ENCODE data around the gene RBM47. TPM values are rescaled to one million over a fixed set of nuclear protein-coding genes. Genes with fewer than 3 reads are reported as not detected.

Gene RBM47
- total and polyA plus RNA-seq, 5 donors = 0.97 to 8.2 (median 4.7) TPM

- peaks cover 5% of the 10 kb centered on the region for H3K4me1 ChIP-seq (ENCODE audit: control insufficient read depth, insufficient read depth, low read length)
- H3K9me3 ChIP-seq (ENCODE audit: control insufficient read depth, low read length) = no peaks in the 10 kb centered on the region
- intact Hi-C loops (cut with DNase I) = no loop called here
- ATAC-seq (no peak), DNase-seq (no peak)
- no peaks in the 10 kb centered on the region for H3K27me3 ChIP-seq (ENCODE audit: control insufficient read depth, insufficient read depth)
- H3K27ac ChIP-seq (ENCODE audit: low read length) = no peak overlapping the region
- WGBS = 88% methylated on average over 2 of the region's 2 CpGs
- no peak overlapping the region for H3K4me3 ChIP-seq (ENCODE audit: low read length)
Observed at GRCh38 chr4:40575846-40576245, 53.8 kb downstream of the RBM47 start.

- no peaks in the 10 kb centered on the region for H3K27me3 ChIP-seq (ENCODE audit: control insufficient read depth, insufficient read depth)
- H3K4me1 ChIP-seq (ENCODE audit: control insufficient read depth, insufficient read depth, low read length) = peaks cover 5% of the 10 kb centered on the region
- intact Hi-C loops (cut with DNase I) = no loop called here
- ATAC-seq (no peak), DNase-seq (no peak)
- no peak overlapping the region for H3K4me3 ChIP-seq (ENCODE audit: low read length)
- no peaks in the 10 kb centered on the region for H3K9me3 ChIP-seq (ENCODE audit: control insufficient read depth, low read length)
- no peak overlapping the region for H3K27ac ChIP-seq (ENCODE audit: low read length)
- WGBS = 50% methylated on average over 6 of the region's 6 CpGs
Observed at GRCh38 chr4:40573593-40574311, 55.9 kb downstream of the RBM47 start.

GRCh38 chr4:40572692-40573310 lies 56.9 kb downstream of the RBM47 start:
- 86% methylated on average over 7 of the region's 7 CpGs for WGBS
- peaks cover 5% of the 10 kb centered on the region for H3K4me1 ChIP-seq (ENCODE audit: control insufficient read depth, insufficient read depth, low read length)
- no peak overlapping the region for H3K27ac ChIP-seq (ENCODE audit: low read length)
- H3K4me3 ChIP-seq (ENCODE audit: low read length) = no peak overlapping the region
- H3K27me3 ChIP-seq (ENCODE audit: control insufficient read depth, insufficient read depth) = no peaks in the 10 kb centered on the region
- H3K9me3 ChIP-seq (ENCODE audit: control insufficient read depth, low read length) = no peaks in the 10 kb centered on the region
- DNase-seq (no peak), ATAC-seq (no peak)
- intact Hi-C loops (cut with DNase I) = no loop called here

- intact Hi-C loops (cut with DNase I) = no loop called here
- no peak overlapping the region for H3K4me3 ChIP-seq (ENCODE audit: low read length)
- ATAC-seq (no peak), DNase-seq (no peak)
- no peak overlapping the region for H3K27ac ChIP-seq (ENCODE audit: low read length)
- no peaks in the 10 kb centered on the region for H3K9me3 ChIP-seq (ENCODE audit: control insufficient read depth, low read length)
- no peaks in the 10 kb centered on the region for H3K27me3 ChIP-seq (ENCODE audit: control insufficient read depth, insufficient read depth)
- no peaks in the 10 kb centered on the region for H3K4me1 ChIP-seq (ENCODE audit: control insufficient read depth, insufficient read depth, low read length)
Observed at GRCh38 chr4:40571208-40571607, 58.5 kb downstream of the RBM47 start.

GRCh38 chr4:40570348-40571077 lies 59.2 kb downstream of the RBM47 start:
- ATAC-seq (no peak), DNase-seq (no peak)
- Histone ChIP-seq H3K27ac (ENCODE audit: low read length) (no peak overlapping the region), H3K4me3 (ENCODE audit: low read length) (no peak overlapping the region), H3K4me1 (ENCODE audit: control insufficient read depth, insufficient read depth, low read length) (no peaks in the 10 kb centered on the region), H3K9me3 (ENCODE audit: control insufficient read depth, low read length) (no peaks in the 10 kb centered on the region), H3K27me3 (ENCODE audit: control insufficient read depth, insufficient read depth) (no peaks in the 10 kb centered on the region)
- 94% methylated on average over 14 of the region's 14 CpGs for WGBS
- intact Hi-C loops (cut with DNase I) = no loop called here

- no peaks in the 10 kb centered on the region for H3K27me3 ChIP-seq (ENCODE audit: control insufficient read depth, insufficient read depth)
- DNase-seq = no peak
- 51% methylated on average over 5 of the region's 5 CpGs for WGBS
- no peak overlapping the region for H3K27ac ChIP-seq (ENCODE audit: low read length)
- no peaks in the 10 kb centered on the region for H3K4me1 ChIP-seq (ENCODE audit: control insufficient read depth, insufficient read depth, low read length)
- H3K9me3 ChIP-seq (ENCODE audit: control insufficient read depth, low read length) = no peaks in the 10 kb centered on the region
- intact Hi-C loops (cut with DNase I) = no loop called here
- no peak for ATAC-seq
- H3K4me3 ChIP-seq (ENCODE audit: low read length) = no peak overlapping the region
Observed at GRCh38 chr4:40564815-40565483, 64.7 kb downstream of the RBM47 start.

GRCh38 chr4:40564004-40564403 lies 65.7 kb downstream of the RBM47 start:
- H3K27me3 ChIP-seq (ENCODE audit: control insufficient read depth, insufficient read depth) = no peaks in the 10 kb centered on the region
- ATAC-seq = peak; percentile 27 to 70

GRCh38 chr4:40563401-40563800 lies 66.3 kb downstream of the RBM47 start:
- no peak overlapping the region for H3K4me3 ChIP-seq (ENCODE audit: low read length)
- DNase-seq (no peak), ATAC-seq (peak; percentile 31 to 38)
- H3K27ac ChIP-seq (ENCODE audit: low read length) = no peak overlapping the region
- H3K9me3 ChIP-seq (ENCODE audit: control insufficient read depth, low read length) = no peaks in the 10 kb centered on the region
- WGBS = 75% methylated on average over 4 of the region's 4 CpGs
- no peaks in the 10 kb centered on the region for H3K4me1 ChIP-seq (ENCODE audit: control insufficient read depth, insufficient read depth, low read length)
- intact Hi-C loops (cut with DNase I) = no loop called here
- no peaks in the 10 kb centered on the region for H3K27me3 ChIP-seq (ENCODE audit: control insufficient read depth, insufficient read depth)

More at GRCh38 chr4:40564004-40564403, 65.7 kb downstream of the RBM47 start:
- H3K27ac ChIP-seq (ENCODE audit: low read length) = no peak overlapping the region
- intact Hi-C loops (cut with DNase I) = no loop called here
- DNase-seq = no peak
- no peaks in the 10 kb centered on the region for H3K4me1 ChIP-seq (ENCODE audit: control insufficient read depth, insufficient read depth, low read length)
- H3K4me3 ChIP-seq (ENCODE audit: low read length) = no peak overlapping the region
- WGBS = 80% methylated on average over 3 of the region's 3 CpGs
- no peaks in the 10 kb centered on the region for H3K9me3 ChIP-seq (ENCODE audit: control insufficient read depth, low read length)

- intact Hi-C loops (cut with DNase I) = no loop called here
- DNase-seq = no peak
- no peaks in the 10 kb centered on the region for H3K4me1 ChIP-seq (ENCODE audit: control insufficient read depth, insufficient read depth, low read length)
- no peaks in the 10 kb centered on the region for H3K27me3 ChIP-seq (ENCODE audit: control insufficient read depth, insufficient read depth)
- H3K9me3 ChIP-seq (ENCODE audit: control insufficient read depth, low read length) = no peaks in the 10 kb centered on the region
- no peak overlapping the region for H3K4me3 ChIP-seq (ENCODE audit: low read length)
- no peak for ATAC-seq
- no peak overlapping the region for H3K27ac ChIP-seq (ENCODE audit: low read length)
- WGBS = 85% methylated on average over 7 of the region's 7 CpGs
Observed at GRCh38 chr4:40562681-40563080, 67.0 kb downstream of the RBM47 start.

GRCh38 chr4:40562208-40562607 lies 67.5 kb downstream of the RBM47 start:
- Histone ChIP-seq H3K27ac (ENCODE audit: low read length) (no peak overlapping the region), H3K27me3 (ENCODE audit: control insufficient read depth, insufficient read depth) (no peaks in the 10 kb centered on the region), H3K4me1 (ENCODE audit: control insufficient read depth, insufficient read depth, low read length) (no peaks in the 10 kb centered on the region), H3K4me3 (ENCODE audit: low read length) (no peak overlapping the region), H3K9me3 (ENCODE audit: control insufficient read depth, low read length) (no peaks in the 10 kb centered on the region)
- ATAC-seq (no peak), DNase-seq (no peak)
- WGBS = 89% methylated on average over 6 of the region's 6 CpGs
- intact Hi-C loops (cut with DNase I) = no loop called here

All from right cardiac atrium (tissue), 5 donors.